ENCODE results near the gene SP6. TPM values are rescaled to one million over a fixed set of nuclear protein-coding genes. Genes with fewer than 3 reads are reported as not detected.

The SP6 gene
- total RNA-seq, 4 donors from 2014 or later, result under 0.01 to 0.71 (median 0.25) TPM

DNA sequence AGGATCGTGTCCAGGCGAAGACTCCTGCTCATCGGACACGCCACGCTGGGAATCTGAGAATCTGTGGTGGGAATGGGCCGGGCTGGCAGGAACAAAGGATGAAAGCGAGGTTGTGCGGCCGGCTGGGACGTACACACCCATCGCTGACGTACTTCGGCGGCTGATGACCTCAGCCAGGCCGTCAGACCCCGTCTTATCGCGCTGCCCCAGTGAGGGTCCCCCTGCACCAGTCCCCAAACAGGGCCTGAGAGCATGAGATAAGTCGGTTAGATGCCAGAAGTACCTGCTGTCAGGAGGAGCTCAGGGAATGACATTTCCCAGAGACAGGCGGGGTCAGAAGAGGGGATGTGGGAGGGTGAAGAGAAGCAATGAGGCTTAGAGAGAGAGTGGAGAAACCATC, 16.0 kb upstream of the SP6 start:
- TF ChIP-seq EP300 (IDR thresholded peaks at IDR 0.05), result no peak
- no peak overlapping the region for H3K27ac ChIP-seq (replicated peaks in 1 of 4)
- 77% methylated on average over 18 of the region's 20 CpGs for whole genome bisulfite sequencing
- DNase-seq (ENCODE audit: extremely low spot score), result no peak
- H3K4me1 ChIP-seq, result no peaks in the 10 kb centered on the region
- intact Hi-C loops (cut with DNase I), result no loop called here
- no peaks in the 10 kb centered on the region for H3K36me3 ChIP-seq
- H3K9me3 ChIP-seq, result no peaks in the 10 kb centered on the region
- peaks cover 0 to 74% (median 9%) of the 10 kb centered on the region in 4 donors for H3K27me3 ChIP-seq
- no peak overlapping the region for H3K4me3 ChIP-seq

GRCh38 chr17:47864791-47865216, 13.8 kb upstream of the SP6 start:
- intact Hi-C loops (cut with DNase I), result no loop called here
- TF ChIP-seq, protein P1, sequence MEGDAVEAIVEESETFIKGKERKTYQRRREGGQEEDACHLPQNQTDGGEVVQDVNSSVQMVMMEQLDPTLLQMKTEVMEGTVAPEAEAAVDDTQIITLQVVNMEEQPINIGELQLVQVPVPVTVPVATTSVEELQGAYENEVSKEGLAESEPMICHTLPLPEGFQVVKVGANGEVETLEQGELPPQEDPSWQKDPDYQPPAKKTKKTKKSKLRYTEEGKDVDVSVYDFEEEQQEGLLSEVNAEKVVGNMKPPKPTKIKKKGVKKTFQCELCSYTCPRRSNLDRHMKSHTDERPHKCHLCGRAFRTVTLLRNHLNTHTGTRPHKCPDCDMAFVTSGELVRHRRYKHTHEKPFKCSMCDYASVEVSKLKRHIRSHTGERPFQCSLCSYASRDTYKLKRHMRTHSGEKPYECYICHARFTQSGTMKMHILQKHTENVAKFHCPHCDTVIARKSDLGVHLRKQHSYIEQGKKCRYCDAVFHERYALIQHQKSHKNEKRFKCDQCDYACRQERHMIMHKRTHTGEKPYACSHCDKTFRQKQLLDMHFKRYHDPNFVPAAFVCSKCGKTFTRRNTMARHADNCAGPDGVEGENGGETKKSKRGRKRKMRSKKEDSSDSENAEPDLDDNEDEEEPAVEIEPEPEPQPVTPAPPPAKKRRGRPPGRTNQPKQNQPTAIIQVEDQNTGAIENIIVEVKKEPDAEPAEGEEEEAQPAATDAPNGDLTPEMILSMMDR (IDR thresholded peaks at IDR 0.05), result no peak
- TF ChIP-seq EP300 (IDR thresholded peaks at IDR 0.05), result no peak
- TF ChIP-seq POLR2AphosphoS5 (IDR thresholded peaks at IDR 0.05), result no peak
- TF ChIP-seq POLR2A (IDR thresholded peaks at IDR 0.05; ENCODE audit: low read depth), result no peak
- Histone ChIP-seq H3K27me3 (peaks cover 0 to 68% (median 2%) of the 10 kb centered on the region in 4 donors), H3K9me3 (no peaks in the 10 kb centered on the region), H3K27ac (replicated peaks in 1 of 4) (no peak overlapping the region), H3K4me3 (no peak overlapping the region), H3K36me3 (no peaks in the 10 kb centered on the region), H3K4me1 (no peaks in the 10 kb centered on the region)
- WGBS, result 61% methylated on average over 7 of the region's 7 CpGs
- DNase-seq (ENCODE audit: extremely low spot score), result no peak

DNA sequence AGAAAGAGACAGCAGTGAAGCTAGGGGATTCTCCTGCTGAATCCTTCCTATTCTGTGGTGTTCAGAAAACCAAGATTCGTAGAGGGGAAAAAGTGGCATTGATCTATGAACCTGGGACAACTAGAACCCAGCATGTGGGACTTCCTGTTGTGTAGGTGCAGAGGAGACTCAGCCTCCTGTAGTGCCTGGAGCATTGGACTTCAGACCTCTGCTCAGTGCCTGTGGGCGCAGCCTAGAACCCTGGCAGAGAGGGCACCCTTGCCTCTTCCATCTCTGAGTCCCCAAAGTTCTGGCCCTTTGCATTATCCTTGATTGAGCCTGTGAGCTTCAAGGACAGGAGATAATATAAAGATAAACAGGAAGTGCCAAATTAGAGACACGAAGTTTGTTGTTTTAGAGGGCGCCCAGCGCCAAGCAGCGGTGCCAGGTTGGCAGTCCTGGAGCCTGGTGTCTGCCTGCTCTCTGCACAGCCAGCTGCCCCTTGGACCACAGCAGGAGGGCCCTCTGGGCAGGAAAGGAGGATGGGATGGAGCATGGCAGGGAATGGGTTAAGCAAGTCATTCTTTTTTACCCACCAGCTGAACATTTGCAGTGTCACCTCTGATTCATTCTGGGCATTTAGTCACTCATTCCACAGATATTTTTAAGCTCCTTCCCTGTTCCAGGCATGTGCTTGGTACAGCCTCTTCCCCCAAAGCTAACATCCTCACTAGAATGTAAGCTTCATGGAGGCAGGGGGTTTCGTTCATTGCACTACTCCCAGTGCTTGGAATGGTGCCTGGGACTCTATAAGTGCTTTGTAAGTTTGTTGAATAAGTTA, 11.9 kb upstream of the SP6 start:
- Histone ChIP-seq H3K4me1 (no peaks in the 10 kb centered on the region), H3K27me3 (peaks cover 0 to 67% (median 7%) of the 10 kb centered on the region in 4 donors), H3K27ac (replicated peaks in 1 of 4) (no peak overlapping the region), H3K9me3 (no peaks in the 10 kb centered on the region), H3K36me3 (no peaks in the 10 kb centered on the region), H3K4me3 (no peak overlapping the region)
- TF ChIP-seq POLR2A (IDR thresholded peaks at IDR 0.05; ENCODE audit: low read depth), result no peak
- no peak for TF ChIP-seq POLR2AphosphoS5 (IDR thresholded peaks at IDR 0.05)
- no peak for TF ChIP-seq EP300 (IDR thresholded peaks at IDR 0.05)
- TF ChIP-seq, protein P1 (IDR thresholded peaks at IDR 0.05), result no peak
- WGBS, result 59% methylated on average over 7 of the region's 7 CpGs
- DNase-seq (ENCODE audit: extremely low spot score), result no peak
- intact Hi-C loops (cut with DNase I), result no loop called here

- Histone ChIP-seq H3K4me3 (no peak overlapping the region), H3K27ac (replicated peaks in 1 of 4) (no peak overlapping the region), H3K27me3 (peaks cover 0 to 67% (median 22%) of the 10 kb centered on the region in 4 donors), H3K4me1 (no peaks in the 10 kb centered on the region), H3K36me3 (no peaks in the 10 kb centered on the region), H3K9me3 (no peaks in the 10 kb centered on the region)
- TF ChIP-seq POLR2A (IDR thresholded peaks at IDR 0.05; ENCODE audit: low read depth), result no peak
- TF ChIP-seq, protein P1 (IDR thresholded peaks at IDR 0.05), result no peak
- no peak for DNase-seq (ENCODE audit: extremely low spot score)
- intact Hi-C loops (cut with DNase I), result no loop called here
- 86% methylated on average over 5 of the region's 5 CpGs for WGBS
These were observed 9.4 kb upstream of the SP6 start for GRCh38 chr17:47860386-47860785.

- H3K27me3 ChIP-seq, result peaks cover 0 to 82% (median 47%) of the 10 kb centered on the region in 4 donors
- no peaks in the 10 kb centered on the region for H3K9me3 ChIP-seq
- 64% methylated on average over 14 of the region's 16 CpGs for WGBS
These were observed 6.8 kb upstream of the SP6 start for GRCh38 chr17:47857551-47858455.

More at GRCh38 chr17:47857551-47858455, 6.8 kb upstream of the SP6 start:
- no peak for TF ChIP-seq EP300 (IDR thresholded peaks at IDR 0.05)
- TF ChIP-seq POLR2A (IDR thresholded peaks at IDR 0.05; ENCODE audit: low read depth), result no peak
- intact Hi-C loops (cut with DNase I), result no loop called here
- no peaks in the 10 kb centered on the region for H3K4me1 ChIP-seq
- no peaks in the 10 kb centered on the region for H3K36me3 ChIP-seq
- no peak for DNase-seq (ENCODE audit: extremely low spot score)
- H3K4me3 ChIP-seq, result no peak overlapping the region
- H3K27ac ChIP-seq (replicated peaks in 1 of 4), result no peak overlapping the region

Data from esophagus muscularis mucosa (tissue), 4 donors.